Endothelial cell (in vitro differentiated cells): Measurements from ENCODE around the gene MYH9. TPM values are rescaled to one million over a fixed set of nuclear protein-coding genes. Genes with fewer than 3 reads are reported as not detected.

ENCODE experiments used
- DNase-seq: peaks from one replicate; pipeline ENCODE4 v3.0.0; 2021; ENCODE audit warnings: low spot score
- H3K27ac Mint-ChIP-seq: one replicate; pipeline ENCODE4 v1.8.0; 2021; ENCODE audit warnings: mixed read lengths, inconsistent platforms; ENCODE audit not compliant: unreplicated experiment
- H3K27me3 Mint-ChIP-seq: one replicate; pipeline ENCODE4 v1.8.0; 2021; ENCODE audit warnings: mild to moderate bottlenecking, moderate library complexity, mixed read lengths, inconsistent platforms; ENCODE audit not compliant: unreplicated experiment
- H3K36me3 Mint-ChIP-seq: one replicate; pipeline ENCODE4 v1.8.0; 2021; ENCODE audit warnings: mild to moderate bottlenecking, low read depth, mixed read lengths, inconsistent platforms; ENCODE audit not compliant: unreplicated experiment
- H3K4me1 Mint-ChIP-seq: one replicate; pipeline ENCODE4 v1.8.0; 2021; ENCODE audit warnings: mild to moderate bottlenecking, mixed read lengths, inconsistent platforms; ENCODE audit not compliant: unreplicated experiment
- H3K4me3 Mint-ChIP-seq: one replicate; pipeline ENCODE4 v1.8.0; 2021; ENCODE audit warnings: mild to moderate bottlenecking, mixed read lengths, inconsistent platforms; ENCODE audit not compliant: unreplicated experiment
- H3K9me3 Mint-ChIP-seq: one replicate; pipeline ENCODE4 v1.8.0; 2021; ENCODE audit warnings: mixed read lengths, inconsistent platforms; ENCODE audit not compliant: unreplicated experiment
- CTCF ChIP-seq: fragments of 200-600 bp; sonication (generic); IDR thresholded peaks from one replicate; pipeline ENCODE4 v1.5.0; 2021; ENCODE audit warnings: antibody characterized with exemption; ENCODE audit not compliant: unreplicated experiment
- total RNA-seq: library from RNA; stranded (reverse); fragmentation: NEBNext Ultra II Directional; extraction: Animal tissue kit (Norgen Biotek cat#: 25700); gene quantifications from one replicate; pipeline ENCODE4 v1.2.1, GENCODE V29; 2021; ENCODE audit not compliant: unreplicated experiment

MYH9 gene
- total RNA-seq, 1 donor from 2014 or later = 931 TPM

- no peaks in the 10 kb centered on the region for H3K9me3 Mint-ChIP-seq
These were observed 36.0 kb upstream of the MYH9 start for GRCh38 chr22:36423461-36424404.

GRCh38 chr22:36422287-36423014 is 34.7 kb upstream of the MYH9 start:
- Mint-ChIP-seq H3K4me1 (peaks cover 20% of the 10 kb centered on the region), H3K4me3 (no peak overlapping the region), H3K27ac (no peak overlapping the region), H3K9me3 (no peaks in the 10 kb centered on the region), H3K27me3 (no peaks in the 10 kb centered on the region), H3K36me3 (no peaks in the 10 kb centered on the region)
- no peak for TF ChIP-seq CTCF
- DNase-seq = no peak

More at GRCh38 chr22:36423461-36424404, 36.0 kb upstream of the MYH9 start:
- peaks cover 24% of the 10 kb centered on the region for H3K4me1 Mint-ChIP-seq
- H3K4me3 Mint-ChIP-seq = no peak overlapping the region
- DNase-seq = no peak
- H3K36me3 Mint-ChIP-seq = no peaks in the 10 kb centered on the region
- no peaks in the 10 kb centered on the region for H3K27me3 Mint-ChIP-seq
- no peak for TF ChIP-seq CTCF
- no peak overlapping the region for H3K27ac Mint-ChIP-seq

GRCh38 chr22:36419912-36420882 is 32.4 kb upstream of the MYH9 start:
- Mint-ChIP-seq H3K9me3 (no peaks in the 10 kb centered on the region), H3K36me3 (no peaks in the 10 kb centered on the region), H3K4me1 (peaks cover 8% of the 10 kb centered on the region), H3K27ac (no peak overlapping the region), H3K27me3 (no peaks in the 10 kb centered on the region), H3K4me3 (no peak overlapping the region)
- TF ChIP-seq CTCF = no peak
- DNase-seq = no peak

- no peak for DNase-seq
- no peak overlapping the region for H3K4me3 Mint-ChIP-seq
- no peak overlapping the region for H3K27ac Mint-ChIP-seq
- H3K36me3 Mint-ChIP-seq = no peaks in the 10 kb centered on the region
- H3K4me1 Mint-ChIP-seq = peaks cover 5% of the 10 kb centered on the region
- H3K27me3 Mint-ChIP-seq = no peaks in the 10 kb centered on the region
- no peak for TF ChIP-seq CTCF
- H3K9me3 Mint-ChIP-seq = no peaks in the 10 kb centered on the region
These were observed 31.6 kb upstream of the MYH9 start for GRCh38 chr22:36419177-36419911.
